Measurements from ENCODE around the gene CYBA.

CYBA gene

GRCh38 chr16:88658714-88659113 is 7.9 kb upstream of the CYBA start:
- CTCF ChIA-PET: no interaction called here
- TF ChIP-seq L3MBTL2 (conservative IDR thresholded peaks at IDR 0.05) (no peak), PKNOX1 (IDR thresholded peaks at IDR 0.05) (no peak), FOXM1 (IDR thresholded peaks at IDR 0.05; ENCODE audit: borderline replicate concordance) (no peak), LEF1 (IDR thresholded peaks at IDR 0.05; ENCODE audit: borderline replicate concordance) (no peak), FOXA1 (IDR thresholded peaks at IDR 0.05) (no peak), NFRKB (IDR thresholded peaks at IDR 0.05) (no peak), BHLHE40 (IDR thresholded peaks at IDR 0.05; ENCODE audit: borderline replicate concordance) (no peak), ELF4 (IDR thresholded peaks at IDR 0.05) (no peak), SP1 (IDR thresholded peaks at IDR 0.05) (no peak), SUZ12 (IDR thresholded peaks at IDR 0.05) (no peak), HDGF (IDR thresholded peaks at IDR 0.05; ENCODE audit: borderline replicate concordance) (no peak), CTBP1 (IDR thresholded peaks at IDR 0.05; ENCODE audit: borderline replicate concordance) (no peak), FOXK2 (IDR thresholded peaks at IDR 0.05) (no peak), ARNT (IDR thresholded peaks at IDR 0.05) (no peak), ZNF384 (IDR thresholded peaks at IDR 0.05) (no peak)

GRCh38 chr16:88657371-88657770 is 6.5 kb upstream of the CYBA start:
- ChIA-PET CTCF (no interaction called here), POLR2A (no interaction called here)
- no peak for DNase-seq (ENCODE audit: extremely low spot score)
- no peak for TF ChIP-seq FOXK2 (IDR thresholded peaks at IDR 0.05)
- no peak for TF ChIP-seq HDGF (IDR thresholded peaks at IDR 0.05; ENCODE audit: borderline replicate concordance)
- no peak for TF ChIP-seq L3MBTL2 (conservative IDR thresholded peaks at IDR 0.05)

More at GRCh38 chr16:88658714-88659113, 7.9 kb upstream of the CYBA start:
- no peak for DNase-seq (ENCODE audit: extremely low spot score)
- POLR2A ChIA-PET: no interaction called here

- POLR2A ChIA-PET: no interaction called here
- DNase-seq (ENCODE audit: extremely low spot score): no peak
- no peak for TF ChIP-seq TARDBP (IDR thresholded peaks at IDR 0.05)
- no peak for TF ChIP-seq SP1 (IDR thresholded peaks at IDR 0.05)
- TF ChIP-seq LEF1 (IDR thresholded peaks at IDR 0.05; ENCODE audit: borderline replicate concordance): no peak
- TF ChIP-seq FOXA1 (IDR thresholded peaks at IDR 0.05): no peak
- no peak for TF ChIP-seq SUZ12 (IDR thresholded peaks at IDR 0.05)
- TF ChIP-seq FOXK2 (IDR thresholded peaks at IDR 0.05): no peak
- no peak for TF ChIP-seq BHLHE40 (IDR thresholded peaks at IDR 0.05; ENCODE audit: borderline replicate concordance)
- TF ChIP-seq NFRKB (IDR thresholded peaks at IDR 0.05): no peak
- CTCF ChIA-PET: no interaction called here
Measured at GRCh38 chr16:88656291-88656980, 5.6 kb upstream of the CYBA start.

- DNase-seq (ENCODE audit: extremely low spot score): no peak
- ChIA-PET CTCF (no interaction called here), POLR2A (no interaction called here)
- TF ChIP-seq LEF1 (IDR thresholded peaks at IDR 0.05; ENCODE audit: borderline replicate concordance) (no peak), SP1 (IDR thresholded peaks at IDR 0.05) (no peak), ARNT (IDR thresholded peaks at IDR 0.05) (no peak), FOXM1 (IDR thresholded peaks at IDR 0.05; ENCODE audit: borderline replicate concordance) (no peak), HDGF (IDR thresholded peaks at IDR 0.05; ENCODE audit: borderline replicate concordance) (no peak), BHLHE40 (IDR thresholded peaks at IDR 0.05; ENCODE audit: borderline replicate concordance) (no peak), FOXK2 (IDR thresholded peaks at IDR 0.05) (no peak), PKNOX1 (IDR thresholded peaks at IDR 0.05) (no peak)
Measured at GRCh38 chr16:88655733-88656281, 5.0 kb upstream of the CYBA start.

GRCh38 chr16:88655053-88655732 is 4.3 kb upstream of the CYBA start:
- TF ChIP-seq FOXA1 (IDR thresholded peaks at IDR 0.05) (no peak), L3MBTL2 (conservative IDR thresholded peaks at IDR 0.05) (no peak), ARNT (IDR thresholded peaks at IDR 0.05) (no peak), LEF1 (IDR thresholded peaks at IDR 0.05; ENCODE audit: borderline replicate concordance) (no peak), SP1 (IDR thresholded peaks at IDR 0.05) (no peak), FOXK2 (IDR thresholded peaks at IDR 0.05) (no peak), NFRKB (IDR thresholded peaks at IDR 0.05) (no peak), CTBP1 (IDR thresholded peaks at IDR 0.05; ENCODE audit: borderline replicate concordance) (no peak), HDGF (IDR thresholded peaks at IDR 0.05; ENCODE audit: borderline replicate concordance) (no peak), FOXM1 (IDR thresholded peaks at IDR 0.05; ENCODE audit: borderline replicate concordance) (no peak), PKNOX1 (IDR thresholded peaks at IDR 0.05) (no peak), ELF4 (IDR thresholded peaks at IDR 0.05) (no peak), ZNF384 (IDR thresholded peaks at IDR 0.05) (no peak), BHLHE40 (IDR thresholded peaks at IDR 0.05; ENCODE audit: borderline replicate concordance) (no peak), TARDBP (IDR thresholded peaks at IDR 0.05) (no peak), SUZ12 (IDR thresholded peaks at IDR 0.05) (no peak)
- POLR2A ChIA-PET: no interaction called here
- no peak for DNase-seq (ENCODE audit: extremely low spot score)
- CTCF ChIA-PET: no interaction called here

Measured in HEK293T (cell line).